ENCODE data around the gene ZGPAT.

- no peak for TF ChIP-seq EP300 (IDR thresholded peaks at IDR 0.05)
- no peak for TF ChIP-seq CTCF (IDR thresholded peaks at IDR 0.05)
- TF ChIP-seq POLR2A (IDR thresholded peaks at IDR 0.05) = no peak
These were observed 25.3 kb upstream of the ZGPAT start for GRCh38 chr20:63682384-63683139.
